Memory B cell (primary cell): Measurements from ENCODE around the gene TBL3.

Experiments
- ATAC-seq: fragments of 150-1000 bp; cut with Tn5 transposase; 2 replicates; pipeline ENCODE4 v1.10.0; 2021; ENCODE audit warnings: low read depth, mild to moderate bottlenecking, moderate library complexity
- DNase-seq, 2 donors: peaks; one replicate each; pipeline ENCODE4 v3.0.0; 2022; ENCODE audit warnings: low spot score in 2 of 2
- H3K27ac Mint-ChIP-seq: one replicate; pipeline ENCODE4 v1.8.0; 2022; ENCODE audit warnings: mild to moderate bottlenecking, moderate library complexity, mixed read lengths
- H3K27me3 Mint-ChIP-seq: one replicate; pipeline ENCODE4 v1.8.0; 2022; ENCODE audit warnings: mixed read lengths
- H3K36me3 Mint-ChIP-seq: one replicate; pipeline ENCODE4 v1.8.0; 2022; ENCODE audit warnings: mild to moderate bottlenecking, mixed read lengths
- H3K4me1 Mint-ChIP-seq: one replicate; pipeline ENCODE4 v1.8.0; 2022; ENCODE audit warnings: mixed read lengths
- H3K4me3 Mint-ChIP-seq: one replicate; pipeline ENCODE4 v1.8.0; 2022; ENCODE audit warnings: mild to moderate bottlenecking, moderate library complexity, mixed read lengths
- H3K9me3 Mint-ChIP-seq: one replicate; pipeline ENCODE4 v1.8.0; 2022; ENCODE audit warnings: mixed read lengths

Gene TBL3

DNA sequence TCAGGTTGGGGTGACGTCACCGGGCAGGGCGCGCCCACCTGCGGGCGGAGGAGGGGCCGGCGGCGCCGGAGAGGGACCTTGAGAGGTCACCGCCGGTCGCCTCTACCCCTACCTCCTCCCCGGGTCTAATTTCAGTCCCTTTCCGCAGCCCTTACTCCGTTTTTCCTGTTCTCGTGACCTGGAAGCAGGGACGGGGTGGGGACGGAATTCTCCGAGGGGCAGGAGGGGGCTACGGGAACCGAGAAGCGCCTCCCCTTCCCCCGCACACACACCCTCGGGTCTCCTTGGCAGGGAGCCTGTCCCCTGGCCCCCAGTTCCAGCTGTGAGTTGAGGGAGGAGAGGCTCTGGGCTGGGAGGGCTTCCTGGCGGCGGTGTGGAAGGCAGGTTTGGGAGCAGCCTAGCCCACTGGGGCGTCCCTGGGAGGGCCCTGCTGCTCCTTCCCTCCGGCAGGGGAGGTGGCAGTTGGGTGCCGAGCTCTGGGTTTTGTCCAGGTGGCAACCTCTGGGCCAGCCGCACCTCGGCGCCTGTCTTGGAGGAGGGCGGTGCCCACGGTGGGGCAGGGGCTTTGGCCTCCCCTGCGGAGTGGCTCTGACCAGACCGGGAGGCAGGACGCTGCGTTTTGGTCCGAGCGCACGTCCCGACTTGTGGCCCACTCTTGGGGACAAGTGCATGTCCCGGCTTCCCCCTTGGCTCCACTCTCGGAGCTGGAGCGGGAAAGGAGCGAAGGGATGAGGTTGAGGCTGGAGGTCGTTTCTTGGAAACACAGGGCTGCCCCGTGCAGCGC is 18.7 kb downstream of the TBL3 start:
- no peaks in the 10 kb centered on the region for H3K27me3 Mint-ChIP-seq
- DNase-seq (peak; percentile 57 to 71), ATAC-seq (peak; percentile 13)
- H3K9me3 Mint-ChIP-seq: no peaks in the 10 kb centered on the region
- H3K4me3 Mint-ChIP-seq: peak overlapping the region; percentile 90
- peaks cover 18% of the 10 kb centered on the region for H3K4me1 Mint-ChIP-seq
- peaks cover 10% of the 10 kb centered on the region for H3K36me3 Mint-ChIP-seq
- H3K27ac Mint-ChIP-seq: peak overlapping the region; percentile 95

DNA sequence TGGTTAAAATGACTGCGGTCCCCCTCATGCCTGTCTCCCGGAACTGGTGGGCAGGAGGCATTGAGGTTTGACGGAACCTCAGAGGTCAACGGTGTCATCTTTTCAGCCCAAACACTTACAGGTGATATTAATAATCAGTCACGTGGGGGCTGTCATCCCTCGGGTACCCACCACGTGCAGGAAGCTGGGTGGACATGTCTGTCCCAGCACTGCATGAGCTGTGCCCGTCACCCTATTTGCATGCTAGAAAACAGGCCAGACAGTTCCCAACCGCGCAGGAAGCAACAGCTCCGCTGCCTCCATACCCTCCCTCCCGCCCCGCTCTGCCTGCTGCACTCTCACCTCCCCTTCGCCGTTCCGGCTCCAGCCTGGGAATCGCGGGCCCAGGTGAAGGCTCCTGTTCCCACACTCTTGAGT is 19.3 kb downstream of the TBL3 start:
- Mint-ChIP-seq H3K4me3 (peak overlapping the region; percentile 90), H3K36me3 (peaks cover 8% of the 10 kb centered on the region), H3K27ac (peak overlapping the region; percentile 95), H3K9me3 (no peaks in the 10 kb centered on the region), H3K27me3 (no peaks in the 10 kb centered on the region), H3K4me1 (peaks cover 18% of the 10 kb centered on the region)
- DNase-seq (peak; percentile 66 to 71), ATAC-seq (peak; percentile 59)

DNA sequence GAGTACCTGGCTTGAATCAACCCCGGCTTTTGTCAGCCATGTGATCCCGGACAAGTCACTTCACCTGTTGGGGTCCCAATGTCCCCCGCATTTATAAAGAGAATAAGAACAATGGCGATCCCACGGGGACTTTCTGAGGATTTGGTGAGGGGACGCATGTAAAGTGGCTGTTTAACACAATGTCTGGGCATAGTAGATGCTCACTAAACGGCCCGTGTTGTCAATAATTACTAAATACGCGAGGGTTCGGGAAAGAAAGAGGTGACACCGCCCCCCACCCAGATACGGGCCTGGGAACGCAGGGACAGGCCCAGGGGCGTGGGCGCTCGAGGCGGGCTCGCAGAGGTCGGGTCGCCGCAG is 19.7 kb downstream of the TBL3 start:
- Mint-ChIP-seq H3K4me1 (peaks cover 18% of the 10 kb centered on the region), H3K4me3 (peak overlapping the region; percentile 90), H3K36me3 (peaks cover 4% of the 10 kb centered on the region), H3K27ac (peak overlapping the region; percentile 95), H3K9me3 (no peaks in the 10 kb centered on the region), H3K27me3 (no peaks in the 10 kb centered on the region)
- ATAC-seq: no peak
- peak in 1 of 2 donors; percentile 25 for DNase-seq

DNA sequence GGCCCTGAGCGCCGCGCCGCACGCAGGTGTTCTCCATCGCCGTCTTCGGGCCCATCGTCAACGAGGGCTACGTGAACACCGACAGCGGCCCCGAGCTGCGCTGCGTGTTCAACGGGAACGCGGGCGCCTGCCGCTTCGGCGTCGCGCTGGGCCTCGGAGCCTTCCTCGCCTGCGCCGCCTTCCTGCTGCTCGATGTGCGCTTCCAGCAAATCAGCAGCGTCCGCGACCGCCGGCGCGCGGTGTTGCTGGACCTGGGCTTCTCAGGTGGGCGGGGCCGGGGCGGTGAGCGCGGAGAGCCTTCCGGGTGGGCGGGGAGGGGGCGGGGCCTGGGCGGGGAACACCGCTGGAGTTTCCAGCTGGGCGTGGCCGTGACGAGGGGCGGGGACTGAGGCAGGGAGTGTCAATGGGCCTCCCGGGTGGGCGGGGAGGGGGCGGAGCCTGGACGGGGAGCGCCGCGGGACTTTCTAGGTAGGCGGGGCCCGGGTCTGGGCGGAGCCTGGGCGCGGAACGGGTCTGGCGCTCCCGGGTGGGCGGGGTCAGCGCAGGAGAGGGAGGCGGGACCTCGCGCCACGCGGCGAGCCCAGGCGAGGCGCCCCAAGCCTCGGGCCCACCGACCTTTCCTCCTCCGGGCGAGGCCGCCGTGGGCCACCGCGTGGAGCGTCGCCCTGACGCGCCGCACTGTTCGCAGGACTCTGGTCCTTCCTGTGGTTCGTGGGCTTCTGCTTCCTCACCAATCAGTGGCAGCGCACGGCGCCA is 20.3 kb downstream of the TBL3 start:
- Mint-ChIP-seq H3K27me3 (no peaks in the 10 kb centered on the region), H3K27ac (peak overlapping the region; percentile 95), H3K9me3 (no peaks in the 10 kb centered on the region), H3K36me3 (no peaks in the 10 kb centered on the region), H3K4me3 (peak overlapping the region; percentile 90), H3K4me1 (peaks cover 18% of the 10 kb centered on the region)
- DNase-seq (peak; percentile 92 to 97), ATAC-seq (peak; percentile 66)

DNA sequence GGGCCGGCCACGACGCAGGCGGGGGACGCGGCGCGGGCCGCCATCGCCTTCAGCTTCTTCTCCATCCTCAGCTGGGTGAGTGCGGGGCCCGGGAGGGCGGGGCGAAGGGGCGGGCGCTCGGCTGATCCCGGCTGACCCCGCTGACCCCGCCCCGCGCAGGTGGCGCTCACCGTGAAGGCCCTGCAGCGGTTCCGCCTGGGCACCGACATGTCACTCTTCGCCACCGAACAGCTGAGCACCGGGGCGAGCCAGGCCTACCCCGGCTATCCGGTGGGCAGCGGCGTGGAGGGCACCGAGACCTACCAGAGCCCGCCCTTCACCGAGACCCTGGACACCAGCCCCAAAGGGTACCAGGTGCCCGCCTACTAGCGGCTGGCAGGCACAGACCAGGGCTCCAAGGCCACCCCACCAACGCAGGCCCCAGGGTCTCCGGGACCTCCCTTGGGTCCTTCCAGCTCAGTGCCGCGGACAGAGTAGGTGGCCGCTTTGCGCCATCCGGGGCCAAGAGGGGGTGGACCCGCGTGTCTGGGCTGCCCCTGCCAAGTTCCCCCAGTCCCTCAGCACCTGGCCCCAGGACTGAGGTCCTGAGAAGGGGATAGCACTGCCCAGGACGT is 21.0 kb downstream of the TBL3 start:
- no peaks in the 10 kb centered on the region for H3K9me3 Mint-ChIP-seq
- H3K27me3 Mint-ChIP-seq: no peaks in the 10 kb centered on the region
- no peak overlapping the region for H3K4me3 Mint-ChIP-seq
- peaks cover 18% of the 10 kb centered on the region for H3K4me1 Mint-ChIP-seq
- ATAC-seq (no peak), DNase-seq (no peak)
- H3K27ac Mint-ChIP-seq: no peak overlapping the region
- no peaks in the 10 kb centered on the region for H3K36me3 Mint-ChIP-seq

DNA sequence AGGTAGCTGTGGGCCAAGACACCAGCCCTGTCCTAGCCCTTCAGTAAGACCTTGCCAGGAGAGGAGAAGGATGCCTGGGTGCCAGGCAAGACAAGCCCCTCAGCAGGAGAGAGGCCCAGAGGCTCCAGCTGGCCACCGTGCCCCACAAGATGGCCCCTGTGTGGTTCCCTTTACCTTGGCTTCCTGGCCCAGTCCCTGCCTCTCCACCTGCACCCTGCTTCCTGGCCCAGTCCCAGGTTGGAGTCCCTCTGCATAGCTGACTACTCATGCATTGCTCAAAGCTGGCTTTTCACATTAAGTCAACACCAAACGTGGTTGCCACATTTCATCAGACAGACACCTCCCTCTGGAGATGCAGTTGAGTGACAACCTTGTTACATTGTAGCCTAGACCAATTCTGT is 21.9 kb downstream of the TBL3 start:
- ATAC-seq (no peak), DNase-seq (no peak)
- H3K36me3 Mint-ChIP-seq: peaks cover 3% of the 10 kb centered on the region
- H3K27me3 Mint-ChIP-seq: no peaks in the 10 kb centered on the region
- no peaks in the 10 kb centered on the region for H3K9me3 Mint-ChIP-seq
- no peak overlapping the region for H3K4me3 Mint-ChIP-seq
- peak overlapping the region; percentile 70 for H3K27ac Mint-ChIP-seq
- peaks cover 15% of the 10 kb centered on the region for H3K4me1 Mint-ChIP-seq

DNA sequence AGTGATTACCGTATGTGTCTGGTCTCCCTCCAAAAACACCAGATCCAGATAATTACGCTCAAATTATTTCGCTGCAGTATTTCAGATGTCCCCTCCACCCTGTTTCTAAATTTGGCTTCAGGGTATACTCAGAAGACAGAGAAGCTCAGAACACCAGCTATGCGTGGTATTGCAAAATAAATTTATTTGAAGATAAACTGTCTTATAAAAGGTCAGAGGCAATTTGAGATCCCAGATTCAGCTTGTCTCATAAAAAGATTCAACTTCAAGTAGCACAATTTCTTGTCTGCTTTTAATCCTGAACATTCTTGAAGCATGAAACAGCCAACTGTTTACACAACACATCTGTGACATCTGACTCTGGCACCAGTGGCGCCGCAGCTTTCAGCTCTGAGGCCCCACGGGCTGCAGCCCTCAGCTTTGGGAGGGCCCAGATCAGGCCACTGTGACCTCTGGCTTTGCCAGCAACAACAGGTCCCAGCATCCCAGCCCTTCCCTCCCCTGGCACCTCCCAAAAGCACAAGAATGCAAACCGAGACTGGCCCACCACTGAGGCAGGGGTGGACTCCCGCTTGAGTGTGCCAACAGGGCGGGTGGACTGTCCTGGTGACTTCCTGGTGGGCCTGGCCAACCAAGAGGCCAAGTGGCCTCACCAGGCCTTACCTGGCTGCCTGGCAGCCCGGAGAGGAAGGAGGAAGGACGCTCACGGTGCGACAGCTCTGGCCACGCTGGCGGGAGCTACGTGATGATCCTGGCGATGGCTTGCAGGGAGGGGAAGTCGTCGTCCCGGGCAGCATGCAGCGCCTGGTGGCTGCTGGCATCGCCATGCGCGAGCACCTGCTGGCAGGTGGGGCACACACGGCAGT is 25.9 kb downstream of the TBL3 start:
- Mint-ChIP-seq H3K4me1 (peaks cover 5% of the 10 kb centered on the region), H3K4me3 (no peak overlapping the region), H3K9me3 (no peaks in the 10 kb centered on the region), H3K36me3 (peaks cover 10% of the 10 kb centered on the region), H3K27ac (no peak overlapping the region), H3K27me3 (no peaks in the 10 kb centered on the region)
- DNase-seq (no peak), ATAC-seq (no peak)

DNA sequence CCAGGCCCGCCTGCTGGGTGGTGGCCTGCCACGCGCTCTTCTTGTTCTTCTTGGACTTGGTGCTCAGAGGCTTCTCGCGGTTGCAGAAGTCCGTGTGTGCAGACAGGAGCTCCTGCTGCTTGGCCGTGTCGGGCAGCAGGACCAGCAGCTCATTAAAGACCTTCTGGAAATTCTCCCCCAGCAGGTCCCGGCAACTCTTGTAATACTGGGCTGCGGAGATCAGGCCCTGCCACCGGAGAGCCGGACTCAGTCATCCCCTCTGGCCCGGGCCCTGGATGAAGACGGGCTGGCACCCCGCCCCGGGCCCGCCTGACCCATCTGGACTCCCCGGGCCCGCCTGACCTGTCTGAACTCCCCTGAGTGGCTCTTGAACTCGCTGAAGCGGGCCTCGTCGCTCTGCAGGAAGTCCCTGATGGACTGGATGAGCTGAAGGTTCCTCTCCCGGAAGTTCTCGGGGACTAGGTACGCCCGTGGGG is 26.5 kb downstream of the TBL3 start:
- DNase-seq (no peak), ATAC-seq (no peak)
- Mint-ChIP-seq H3K27ac (no peak overlapping the region), H3K4me3 (no peak overlapping the region), H3K36me3 (peaks cover 10% of the 10 kb centered on the region), H3K4me1 (peaks cover 3% of the 10 kb centered on the region), H3K9me3 (no peaks in the 10 kb centered on the region), H3K27me3 (no peaks in the 10 kb centered on the region)

DNA sequence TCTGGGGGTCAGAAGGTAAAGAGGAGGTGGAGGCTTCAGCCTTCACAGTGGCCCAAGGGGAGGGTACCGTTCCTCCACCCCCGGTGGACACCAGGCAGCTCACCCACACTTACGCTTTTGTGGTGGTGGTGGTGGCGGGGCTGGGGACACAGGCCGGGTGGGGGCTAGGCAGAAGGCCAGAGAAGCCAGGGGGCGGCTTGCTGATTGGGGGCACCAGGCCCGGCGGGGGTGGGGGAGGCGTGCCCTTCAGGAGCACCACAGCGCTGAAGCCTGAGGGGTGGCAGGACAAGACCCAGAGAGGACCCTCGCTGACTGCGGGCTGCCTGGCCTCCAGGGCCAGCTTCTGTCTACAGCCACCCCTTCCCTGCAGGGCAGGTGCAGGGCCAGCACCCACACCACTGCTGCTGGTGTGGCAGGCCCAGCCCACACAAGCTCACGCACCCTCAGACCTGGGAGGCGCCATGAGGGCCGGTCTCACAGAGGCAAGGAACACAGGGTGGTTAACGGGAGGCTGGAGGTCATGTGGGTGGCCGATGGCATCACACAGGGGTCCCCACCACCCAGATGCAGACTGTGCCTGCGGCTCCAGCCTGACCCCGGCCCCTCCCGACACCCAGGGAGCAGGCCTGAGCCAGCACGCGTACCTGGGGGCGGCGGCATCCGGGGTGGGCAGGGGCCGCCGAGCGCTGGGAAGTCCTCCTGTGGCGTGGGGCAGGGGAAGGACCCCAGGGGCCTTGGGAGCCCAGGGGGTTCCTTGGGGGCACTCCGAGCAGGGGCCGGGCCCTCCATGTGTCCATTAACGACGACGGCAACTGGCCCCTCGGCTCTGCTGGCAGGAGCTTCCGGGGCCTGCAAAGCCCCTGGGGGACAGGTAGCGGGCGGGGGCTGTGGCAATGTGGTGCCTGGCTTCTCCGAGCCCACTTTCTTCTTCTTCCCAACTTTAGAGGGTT is 27.3 kb downstream of the TBL3 start:
- Mint-ChIP-seq H3K36me3 (peaks cover 10% of the 10 kb centered on the region), H3K4me1 (peaks cover 2% of the 10 kb centered on the region)
- no peak for ATAC-seq

DNA sequence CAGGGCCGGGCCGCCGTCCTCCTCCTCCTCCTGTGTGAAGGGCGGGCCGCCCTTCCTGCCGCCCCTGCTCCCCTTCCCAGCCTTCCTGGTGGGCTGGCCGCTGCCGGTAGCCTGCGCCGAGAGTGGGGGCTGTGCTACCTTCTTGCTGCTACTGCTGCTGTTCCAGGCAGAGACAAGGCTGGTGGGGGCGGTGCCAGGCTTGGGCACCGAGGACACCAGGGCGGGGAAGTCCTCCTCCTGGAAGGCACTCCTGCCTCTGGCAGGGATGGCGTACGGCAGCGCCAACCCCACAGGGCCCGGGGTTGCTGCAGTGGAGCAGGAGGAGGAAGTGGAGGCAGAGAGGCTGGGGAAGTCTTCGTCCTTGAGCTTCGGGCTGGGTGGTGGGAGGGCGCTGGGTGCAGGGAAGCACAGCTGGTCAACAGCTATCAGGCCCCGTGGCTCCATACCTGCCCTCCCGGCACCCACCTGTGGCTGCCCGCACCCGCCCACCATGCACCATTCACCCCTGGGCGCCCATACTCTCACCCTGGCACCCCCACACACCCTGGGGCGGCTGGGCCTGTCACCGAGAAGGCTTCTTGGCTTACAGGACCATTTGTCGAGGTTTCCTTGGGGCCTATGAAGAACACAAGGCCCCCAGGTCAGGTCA is 28.1 kb downstream of the TBL3 start:
- ATAC-seq (no peak), DNase-seq (no peak)
- H3K36me3 Mint-ChIP-seq: peaks cover 10% of the 10 kb centered on the region
- H3K4me3 Mint-ChIP-seq: no peak overlapping the region
- H3K9me3 Mint-ChIP-seq: no peaks in the 10 kb centered on the region
- no peaks in the 10 kb centered on the region for H3K27me3 Mint-ChIP-seq
- H3K4me1 Mint-ChIP-seq: peaks cover 4% of the 10 kb centered on the region
- no peak overlapping the region for H3K27ac Mint-ChIP-seq

More for the DNA sequence above, 27.3 kb downstream of the TBL3 start:
- Mint-ChIP-seq H3K4me3 (no peak overlapping the region), H3K9me3 (no peaks in the 10 kb centered on the region), H3K27ac (no peak overlapping the region), H3K27me3 (no peaks in the 10 kb centered on the region)
- no peak for DNase-seq

DNA sequence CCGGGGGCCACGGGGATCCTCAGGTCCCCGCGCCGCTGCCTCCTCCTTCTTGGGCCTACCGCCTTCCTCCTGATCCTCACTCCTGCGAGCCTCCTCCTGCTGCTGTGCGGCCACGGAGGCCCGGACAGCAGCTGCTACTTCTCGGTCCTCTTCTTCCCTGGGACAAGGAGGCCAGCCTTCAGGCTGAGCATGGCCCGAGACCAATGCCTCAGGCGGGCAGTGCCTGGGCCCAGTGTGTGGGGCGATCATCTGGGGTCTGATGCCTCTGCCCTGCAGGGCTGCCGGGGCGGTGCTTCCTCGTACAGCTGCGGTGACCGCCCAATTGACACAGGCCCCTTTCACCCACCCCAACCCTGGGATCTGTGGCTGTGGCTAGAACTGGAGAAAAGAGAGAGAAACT is 29.2 kb downstream of the TBL3 start:
- Mint-ChIP-seq H3K27me3 (no peaks in the 10 kb centered on the region), H3K9me3 (no peaks in the 10 kb centered on the region), H3K4me1 (peaks cover 10% of the 10 kb centered on the region), H3K4me3 (no peak overlapping the region), H3K36me3 (peaks cover 10% of the 10 kb centered on the region), H3K27ac (no peak overlapping the region)
- DNase-seq (no peak), ATAC-seq (no peak)
